Prostate gland (tissue), 2 donors: ENCODE results near the gene ELMO1. TPM values are rescaled to one million over a fixed set of nuclear protein-coding genes. Genes with fewer than 3 reads are reported as not detected.

Experiments used
- DNase-seq: peaks from one replicate; pipeline ENCODE4 v3.0.0-alpha.2; 2019; ENCODE audit warnings: low spot score
- H3K27ac ChIP-seq, 2 donors: fragments of 200-600 bp; sonication (generic); 2 replicates each; pipeline ENCODE4 v1.5.1; 2017 to 2019
- H3K27me3 ChIP-seq: fragments of 200-600 bp; sonication (generic); replicated peaks from 2 replicates; pipeline ENCODE4 v1.5.1; 2019; ENCODE audit not compliant: insufficient read depth
- H3K36me3 ChIP-seq, 2 donors: fragments of 200-600 bp; sonication (generic); 1 replicate in 1 of 2; 2 replicates in 1 of 2; pipeline versions ENCODE4 v1.5.1 to v1.8.1; 2017 to 2019
- H3K4me1 ChIP-seq: fragments of 200-600 bp; sonication (generic); replicated peaks from 2 replicates; pipeline ENCODE4 v1.5.1; 2019
- H3K4me3 ChIP-seq, 2 donors: fragments of 200-600 bp; sonication (generic); 2 replicates each; pipeline ENCODE4 v1.5.1; 2017 to 2019
- H3K9me3 ChIP-seq: fragments of 200-600 bp; sonication (generic); 2 replicates; pipeline ENCODE4 v1.5.1; 2017
- CTCF ChIP-seq, 4 experiments: fragments of 200-600 bp in 2 of 4; fragments of 450-650 bp in 2 of 4; sonication (generic) in 2 of 4; IDR thresholded peaks; 1 replicate in 3 of 4; 2 replicates in 1 of 4; pipeline ENCODE4 v1.5.1; 2016 to 2019; ENCODE audit warnings: antibody characterized with exemption in 4 of 4, mild to moderate bottlenecking in 2 of 4, moderate library complexity in 2 of 4
- POLR2A ChIP-seq: fragments of 450-650 bp; IDR thresholded peaks from one replicate; pipeline ENCODE4 v1.6.1; 2016; ENCODE audit warnings: antibody characterized with exemption, mild to moderate bottlenecking
- POLR2AphosphoS5 ChIP-seq: sonication (generic); formaldehyde crosslinking; IDR thresholded peaks from one replicate; pipeline ENCODE4 v1.6.1; 2017; ENCODE audit warnings: antibody characterized with exemption
- WGBS: methylation state at CpG from one replicate; pipeline ENCODE4 v1.1.5; 2018; 5-methylcytosine and 5-hydroxymethylcytosine counted together
- intact Hi-C: fragments of 100-400 bp; cut with DNase I; formaldehyde crosslinking; loops from one replicate; pipeline ENCODE4 v1.14.2; 2022
- total RNA-seq, 2 donors: library from RNA; depleted of rRNA; stranded (reverse); fragments of >200 nt; gene quantifications; one replicate each; pipeline ENCODE4 v1.1.0, GENCODE V29; 2016

ELMO1 gene
- total RNA-seq, 2 donors from 2014 or later, result 6.7 to 19.3 TPM

- Histone ChIP-seq H3K27me3 (no peaks in the 10 kb centered on the region), H3K4me1 (no peaks in the 10 kb centered on the region), H3K9me3 (no peaks in the 10 kb centered on the region), H3K27ac (no peak overlapping the region), H3K4me3 (no peak overlapping the region), H3K36me3 (no peaks in the 10 kb centered on the region)
- 49% methylated on average over 4 of the region's 4 CpGs for WGBS
- DNase-seq, result no peak
- intact Hi-C loops, result loop anchor here (10.0 kb wide), 1 partner anchor 209 kb away; the partner anchor contains the start of gene ELMO1
- TF ChIP-seq POLR2A (no peak), POLR2AphosphoS5 (no peak), CTCF (IDR thresholded peaks at IDR 0.05) (no peak)
These were observed 212.9 kb downstream of the ELMO1 start for GRCh38 chr7:37235813-37236212.

GRCh38 chr7:37234928-37235327, 213.7 kb downstream of the ELMO1 start:
- TF ChIP-seq POLR2AphosphoS5 (no peak), POLR2A (no peak), CTCF (IDR thresholded peaks at IDR 0.05) (peak in 3 of 4 experiments; percentile 28 to 52 (median 41))
- H3K9me3 ChIP-seq, result no peaks in the 10 kb centered on the region
- no peak for DNase-seq
- intact Hi-C loops, result loop anchor here (10.0 kb wide), 1 partner anchor 210 kb away; the partner anchor contains the start of gene ELMO1
- H3K4me1 ChIP-seq, result no peaks in the 10 kb centered on the region
- H3K27me3 ChIP-seq, result no peaks in the 10 kb centered on the region
- H3K36me3 ChIP-seq, result no peaks in the 10 kb centered on the region
- no peak overlapping the region for H3K4me3 ChIP-seq
- 11% methylated on average over 1 of the region's 1 CpG for WGBS
- no peak overlapping the region for H3K27ac ChIP-seq

GRCh38 chr7:37234334-37234733, 214.3 kb downstream of the ELMO1 start:
- H3K9me3 ChIP-seq, result no peaks in the 10 kb centered on the region
- intact Hi-C loops, result loop anchor here (10.0 kb wide), 1 partner anchor 210 kb away; the partner anchor contains the start of gene ELMO1
- no peak overlapping the region for H3K4me3 ChIP-seq
- WGBS, result 74% methylated on average over 3 of the region's 3 CpGs
- TF ChIP-seq CTCF (IDR thresholded peaks at IDR 0.05) (no peak), POLR2AphosphoS5 (no peak), POLR2A (no peak)
- H3K4me1 ChIP-seq, result no peaks in the 10 kb centered on the region
- H3K36me3 ChIP-seq, result no peaks in the 10 kb centered on the region
- no peaks in the 10 kb centered on the region for H3K27me3 ChIP-seq
- DNase-seq, result no peak
- no peak overlapping the region for H3K27ac ChIP-seq

- intact Hi-C loops, result loop anchor here (10.0 kb wide), 1 partner anchor 213 kb away; the partner anchor contains the start of gene ELMO1
- Histone ChIP-seq H3K4me1 (no peaks in the 10 kb centered on the region), H3K9me3 (no peaks in the 10 kb centered on the region), H3K27ac (no peak overlapping the region), H3K27me3 (no peaks in the 10 kb centered on the region), H3K4me3 (no peak overlapping the region), H3K36me3 (no peaks in the 10 kb centered on the region)
- no peak for DNase-seq
- 100% methylated on average over 6 of the region's 6 CpGs for WGBS
- TF ChIP-seq CTCF (IDR thresholded peaks at IDR 0.05) (no peak), POLR2A (no peak), POLR2AphosphoS5 (no peak)
These were observed 217.1 kb downstream of the ELMO1 start for GRCh38 chr7:37231613-37232012.

- Histone ChIP-seq H3K36me3 (no peaks in the 10 kb centered on the region), H3K4me3 (no peak overlapping the region), H3K27ac (no peak overlapping the region), H3K9me3 (no peaks in the 10 kb centered on the region), H3K4me1 (no peaks in the 10 kb centered on the region), H3K27me3 (no peaks in the 10 kb centered on the region)
- 88% methylated on average over 4 of the region's 4 CpGs for WGBS
- intact Hi-C loops, result loop anchor here (10.0 kb wide), 1 partner anchor 215 kb away; the partner anchor contains the start of gene ELMO1
- TF ChIP-seq POLR2AphosphoS5 (no peak), CTCF (IDR thresholded peaks at IDR 0.05) (no peak), POLR2A (no peak)
- DNase-seq, result no peak
These were observed 218.4 kb downstream of the ELMO1 start for GRCh38 chr7:37230221-37230620.
